HG02763 (cell line): ENCODE data around the gene DCUN1D3.

Source experiments
- ATAC-seq: cut with Tn5 transposase; IDR thresholded peaks from one replicate; pipeline ENCODE4 v1.9.1; 2021; ENCODE audit warnings: mild to moderate bottlenecking, moderate library complexity; ENCODE audit not compliant: unreplicated experiment

The DCUN1D3 gene

GRCh38 chr16:20894388-20894787, 5.8 kb downstream of the DCUN1D3 start:
- no peak for ATAC-seq

- no peak for ATAC-seq
These were observed 10.4 kb downstream of the DCUN1D3 start for GRCh38 chr16:20889625-20890275.

- no peak for ATAC-seq
These were observed 13.0 kb downstream of the DCUN1D3 start for GRCh38 chr16:20887207-20887606.

- no peak for ATAC-seq
These were observed 13.8 kb downstream of the DCUN1D3 start for GRCh38 chr16:20886320-20886719.

GRCh38 chr16:20884240-20884556, 16.0 kb downstream of the DCUN1D3 start:
- ATAC-seq = no peak

GRCh38 chr16:20883554-20884239, 16.5 kb downstream of the DCUN1D3 start:
- no peak for ATAC-seq

- no peak for ATAC-seq
These were observed 18.7 kb downstream of the DCUN1D3 start for GRCh38 chr16:20881503-20881878.

GRCh38 chr16:20880867-20881502, 19.2 kb downstream of the DCUN1D3 start:
- ATAC-seq = no peak

- no peak for ATAC-seq
These were observed 20.8 kb downstream of the DCUN1D3 start for GRCh38 chr16:20879175-20880040.

GRCh38 chr16:20878682-20879147, 21.4 kb downstream of the DCUN1D3 start:
- ATAC-seq = no peak

GRCh38 chr16:20875355-20875650, 24.9 kb downstream of the DCUN1D3 start:
- no peak for ATAC-seq

GRCh38 chr16:20874088-20874581, 26.0 kb downstream of the DCUN1D3 start:
- no peak for ATAC-seq

- no peak for ATAC-seq
These were observed 26.8 kb downstream of the DCUN1D3 start for GRCh38 chr16:20873331-20873730.

- ATAC-seq = no peak
These were observed 28.0 kb downstream of the DCUN1D3 start for GRCh38 chr16:20871941-20872815.

GRCh38 chr16:20871258-20871657, 28.9 kb downstream of the DCUN1D3 start:
- no peak for ATAC-seq

GRCh38 chr16:20870122-20870820, 29.9 kb downstream of the DCUN1D3 start:
- ATAC-seq = no peak

GRCh38 chr16:20868890-20869289, 31.3 kb downstream of the DCUN1D3 start:
- no peak for ATAC-seq

- ATAC-seq = no peak
These were observed 32.6 kb downstream of the DCUN1D3 start for GRCh38 chr16:20867585-20867984.

- ATAC-seq = no peak
These were observed 33.4 kb downstream of the DCUN1D3 start for GRCh38 chr16:20866801-20867200.
